ENCODE results near the gene FBXO31.
"Not testable (repeated sequence)": the region's sequence is repeated elsewhere in the genome, so short reads cannot be mapped to it uniquely, and the experiment has no call there.

Gene FBXO31

DNA sequence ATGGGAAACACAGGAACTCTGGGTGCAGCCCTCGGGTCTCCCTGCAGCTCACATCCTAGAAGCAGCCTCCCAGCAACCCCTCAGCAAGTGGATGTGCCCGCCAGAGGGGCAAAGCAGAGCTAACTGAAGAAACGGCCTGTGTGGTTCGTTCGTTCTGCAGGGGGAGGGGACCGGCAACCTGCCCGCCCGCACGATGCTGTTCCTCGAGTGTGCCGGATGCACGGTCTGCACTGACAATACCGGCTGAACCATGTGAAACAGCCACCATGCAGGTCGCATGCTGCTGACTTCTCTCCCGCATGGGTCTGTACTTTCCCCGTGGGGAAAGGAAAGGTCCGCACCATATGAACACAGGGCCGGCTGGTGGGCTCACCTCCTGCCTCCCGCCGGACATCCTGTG lies 41.1 kb downstream of the FBXO31 start:
- Histone ChIP-seq H3K4me3 (ENCODE audit: low read depth in 1 of 2, low read length in 2 of 2) (no peak overlapping the region), H3K36me3 (ENCODE audit: insufficient read depth, low read length) (peaks cover 60% of the 10 kb centered on the region), H3K9me3 (ENCODE audit: insufficient read depth, low read length, severe bottlenecking) (no peaks in the 10 kb centered on the region), H3K9ac (ENCODE audit: low read depth, low read length) (no peak overlapping the region), H3K27ac (ENCODE audit: low read length) (no peak overlapping the region), H4K20me1 (ENCODE audit: insufficient read depth, low read length) (peaks cover 20% of the 10 kb centered on the region; the same call in 1 of the 2 replicates), H3K4me2 (ENCODE audit: insufficient read depth, low read length) (no peak overlapping the region), H3K79me2 (ENCODE audit: insufficient read depth, low read length) (peaks cover 20% of the 10 kb centered on the region), H2AFZ (ENCODE audit: low read depth, low read length) (no peak overlapping the region), H3K4me1 (ENCODE audit: insufficient read depth, low read length) (peaks cover 27% of the 10 kb centered on the region), H3K27me3 (ENCODE audit: insufficient read depth, low read length, poor library complexity) (no peaks in the 10 kb centered on the region)
- no peak for TF ChIP-seq EZH2 (IDR thresholded peaks at IDR 0.05; ENCODE audit: borderline replicate concordance, low read depth, low read length, severe bottlenecking)
- TF ChIP-seq, protein P1, sequence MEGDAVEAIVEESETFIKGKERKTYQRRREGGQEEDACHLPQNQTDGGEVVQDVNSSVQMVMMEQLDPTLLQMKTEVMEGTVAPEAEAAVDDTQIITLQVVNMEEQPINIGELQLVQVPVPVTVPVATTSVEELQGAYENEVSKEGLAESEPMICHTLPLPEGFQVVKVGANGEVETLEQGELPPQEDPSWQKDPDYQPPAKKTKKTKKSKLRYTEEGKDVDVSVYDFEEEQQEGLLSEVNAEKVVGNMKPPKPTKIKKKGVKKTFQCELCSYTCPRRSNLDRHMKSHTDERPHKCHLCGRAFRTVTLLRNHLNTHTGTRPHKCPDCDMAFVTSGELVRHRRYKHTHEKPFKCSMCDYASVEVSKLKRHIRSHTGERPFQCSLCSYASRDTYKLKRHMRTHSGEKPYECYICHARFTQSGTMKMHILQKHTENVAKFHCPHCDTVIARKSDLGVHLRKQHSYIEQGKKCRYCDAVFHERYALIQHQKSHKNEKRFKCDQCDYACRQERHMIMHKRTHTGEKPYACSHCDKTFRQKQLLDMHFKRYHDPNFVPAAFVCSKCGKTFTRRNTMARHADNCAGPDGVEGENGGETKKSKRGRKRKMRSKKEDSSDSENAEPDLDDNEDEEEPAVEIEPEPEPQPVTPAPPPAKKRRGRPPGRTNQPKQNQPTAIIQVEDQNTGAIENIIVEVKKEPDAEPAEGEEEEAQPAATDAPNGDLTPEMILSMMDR (IDR thresholded peaks at IDR 0.05; ENCODE audit: borderline replicate concordance, extremely low read depth, low read length, poor library complexity, severe bottlenecking), result no peak
- DNase-seq (no peak), ATAC-seq (ENCODE audit: insufficient read depth, low read depth) (no peak)

DNA sequence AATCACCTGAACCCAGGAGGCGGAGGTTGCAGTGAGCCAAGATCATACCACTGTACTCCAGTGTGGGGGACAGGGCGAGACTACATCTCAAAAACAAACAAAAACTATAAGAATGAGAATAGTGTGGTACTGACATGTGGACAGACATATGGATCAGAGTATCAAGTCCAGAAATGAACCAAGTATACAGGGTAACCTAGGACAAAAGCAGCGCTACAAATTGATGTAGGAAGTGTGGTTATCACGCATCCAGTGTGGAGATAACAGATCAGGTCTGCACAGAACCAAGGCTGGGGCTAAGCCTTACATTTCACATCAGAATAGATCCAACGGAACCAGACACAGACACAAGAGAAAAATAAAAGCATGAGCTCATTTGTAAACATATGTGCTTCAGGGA lies 43.4 kb downstream of the FBXO31 start:
- no peak for DNase-seq
- Histone ChIP-seq H3K9me3 (ENCODE audit: insufficient read depth, low read length, severe bottlenecking) (no peaks in the 10 kb centered on the region), H2AFZ (ENCODE audit: low read depth, low read length) (no peak overlapping the region), H3K4me1 (ENCODE audit: insufficient read depth, low read length) (peaks cover 10% of the 10 kb centered on the region), H3K27ac (ENCODE audit: low read length) (no peak overlapping the region), H3K36me3 (ENCODE audit: insufficient read depth, low read length) (peaks cover 61% of the 10 kb centered on the region), H3K4me3 (ENCODE audit: low read depth in 1 of 2, low read length in 2 of 2) (no peak overlapping the region), H4K20me1 (ENCODE audit: insufficient read depth, low read length) (peaks cover 28% of the 10 kb centered on the region; the same call in 1 of the 2 replicates), H3K79me2 (ENCODE audit: insufficient read depth, low read length) (peaks cover 14% of the 10 kb centered on the region), H3K9ac (ENCODE audit: low read depth, low read length) (no peak overlapping the region), H3K4me2 (ENCODE audit: insufficient read depth, low read length) (no peak overlapping the region), H3K27me3 (ENCODE audit: insufficient read depth, low read length, poor library complexity) (no peaks in the 10 kb centered on the region)
- no peak for ATAC-seq (ENCODE audit: insufficient read depth, low read depth)
- TF ChIP-seq EZH2 (IDR thresholded peaks at IDR 0.05; ENCODE audit: borderline replicate concordance, low read depth, low read length, severe bottlenecking), result no peak
- TF ChIP-seq, protein P1 (IDR thresholded peaks at IDR 0.05; ENCODE audit: borderline replicate concordance, extremely low read depth, low read length, poor library complexity, severe bottlenecking), result no peak

DNA sequence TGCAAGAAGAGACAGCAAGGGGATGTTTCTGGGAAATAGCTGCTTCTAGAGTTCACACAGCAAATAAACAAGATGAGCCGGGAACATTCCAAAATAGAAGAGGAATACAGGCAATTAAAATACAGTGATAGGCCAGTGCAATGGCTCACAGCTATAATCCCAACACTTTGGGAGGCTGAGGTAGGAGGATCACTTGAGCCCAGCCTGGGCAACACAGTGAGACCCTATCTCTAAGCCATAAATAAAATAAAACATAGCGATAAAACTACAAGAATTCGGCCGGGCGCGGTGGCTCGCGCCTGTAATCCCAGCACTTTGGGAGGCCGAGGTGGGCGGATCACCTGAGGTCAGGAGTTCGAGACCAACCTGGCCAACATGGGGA lies 43.9 kb downstream of the FBXO31 start:
- Histone ChIP-seq H3K79me2 (ENCODE audit: insufficient read depth, low read length) (peaks cover 14% of the 10 kb centered on the region), H3K36me3 (ENCODE audit: insufficient read depth, low read length) (peaks cover 66% of the 10 kb centered on the region), H4K20me1 (ENCODE audit: insufficient read depth, low read length) (peaks cover 29% of the 10 kb centered on the region; the same call in 1 of the 2 replicates)
- H3K4me2 ChIP-seq (ENCODE audit: insufficient read depth, low read length); H3K4me1 ChIP-seq (ENCODE audit: insufficient read depth, low read length); H2AFZ ChIP-seq (ENCODE audit: low read depth, low read length); DNase-seq; H3K9me3 ChIP-seq (ENCODE audit: insufficient read depth, low read length, severe bottlenecking); ATAC-seq (ENCODE audit: insufficient read depth, low read depth); H3K27me3 ChIP-seq (ENCODE audit: insufficient read depth, low read length, poor library complexity); H3K27ac ChIP-seq (ENCODE audit: low read length); H3K9ac ChIP-seq (ENCODE audit: low read depth, low read length); H3K4me3 ChIP-seq (ENCODE audit: low read depth in 1 of 2, low read length in 2 of 2): not testable (repeated sequence)

DNA sequence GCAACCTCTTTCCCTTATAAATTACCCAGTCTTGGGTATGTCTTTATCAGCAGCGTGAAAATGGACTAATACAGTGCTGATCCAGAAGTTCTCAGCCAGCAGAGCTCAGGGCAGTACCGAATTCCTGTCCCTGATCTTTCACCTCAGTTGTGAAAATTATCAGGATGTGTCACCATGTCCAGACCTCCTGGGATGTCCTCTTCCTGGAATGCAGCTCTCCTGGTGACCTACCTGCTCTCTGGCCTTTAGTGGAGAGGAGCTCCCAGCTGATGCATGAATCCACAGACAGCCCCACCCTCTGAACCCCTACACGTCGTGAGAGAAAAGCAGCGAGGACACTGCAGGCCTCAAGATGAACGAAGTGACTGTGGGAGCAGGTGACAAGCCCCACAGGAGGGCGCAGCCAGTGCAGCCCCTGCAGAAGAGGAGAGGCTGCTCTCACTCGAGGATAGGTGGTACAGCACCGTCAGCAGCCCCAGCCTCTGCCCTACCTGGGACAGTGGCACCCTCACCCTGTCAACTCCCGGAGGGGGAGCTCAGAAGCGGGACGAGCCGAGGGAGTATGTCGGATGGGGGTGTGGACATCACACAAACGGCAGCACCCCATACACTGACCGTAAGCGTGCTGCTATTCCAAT lies 44.4 kb downstream of the FBXO31 start:
- Histone ChIP-seq H3K36me3 (ENCODE audit: insufficient read depth, low read length) (peaks cover 69% of the 10 kb centered on the region), H3K4me2 (ENCODE audit: insufficient read depth, low read length) (no peak overlapping the region), H3K4me3 (ENCODE audit: low read depth in 1 of 2, low read length in 2 of 2) (no peak overlapping the region), H3K79me2 (ENCODE audit: insufficient read depth, low read length) (peaks cover 12% of the 10 kb centered on the region), H3K4me1 (ENCODE audit: insufficient read depth, low read length) (peaks cover 4% of the 10 kb centered on the region; the same call in 1 of the 2 replicates), H3K27me3 (ENCODE audit: insufficient read depth, low read length, poor library complexity) (no peaks in the 10 kb centered on the region), H2AFZ (ENCODE audit: low read depth, low read length) (no peak overlapping the region), H3K9ac (ENCODE audit: low read depth, low read length) (no peak overlapping the region), H3K27ac (ENCODE audit: low read length) (no peak overlapping the region), H3K9me3 (ENCODE audit: insufficient read depth, low read length, severe bottlenecking) (no peaks in the 10 kb centered on the region), H4K20me1 (ENCODE audit: insufficient read depth, low read length) (peaks cover 33% of the 10 kb centered on the region)
- TF ChIP-seq, protein P1 (IDR thresholded peaks at IDR 0.05; ENCODE audit: borderline replicate concordance, extremely low read depth, low read length, poor library complexity, severe bottlenecking), result no peak
- no peak for TF ChIP-seq EZH2 (IDR thresholded peaks at IDR 0.05; ENCODE audit: borderline replicate concordance, low read depth, low read length, severe bottlenecking)
- ATAC-seq (ENCODE audit: insufficient read depth, low read depth), result no peak
- DNase-seq, result no peak
